IMR-90 (cell line): Measurements from ENCODE around the gene PAX9. TPM values are rescaled to one million over a fixed set of nuclear protein-coding genes. Genes with fewer than 3 reads are reported as not detected.

Experiments used
- ATAC-seq: fragments of 200-7000 bp; cut with Tn5 transposase; 2 replicates; pipeline ENCODE4 v1.9.1; 2020; ENCODE audit warnings: low read depth, mild to moderate bottlenecking, moderate library complexity
- BruUV-seq: library from RNA; stranded (reverse); fragments of 400-500 nt; replicated peaks from 2 replicates; lab custom pipeline; 2021; lab: Mats Ljungman, UMichigan
- CTCF ChIA-PET: fragments of 300-600 bp; formaldehyde crosslinking; extraction: SDS; loops from one replicate; lab custom pipeline; 2021; ENCODE audit warnings: antibody characterized with exemption; lab: Yijun Ruan, JAX
- POLR2A ChIA-PET: fragments of 300-600 bp; sonication (Branson Sonifier 250); formaldehyde crosslinking; loops from one replicate; lab custom pipeline; 2022; ENCODE audit warnings: antibody characterized with exemption; ENCODE audit not compliant: unreplicated experiment; lab: Charles Lee
- DNase-seq: peaks from one replicate; pipeline ENCODE4 v3.0.0; 2013
- H2AFZ ChIP-seq: replicated peaks from 2 replicates; pipeline ENCODE3; 2013; ENCODE audit warnings: low read length, mild to moderate bottlenecking; ENCODE audit not compliant: poor library complexity
- H2AK5ac ChIP-seq: 2 replicates; pipeline ENCODE4 v1.6.1; 2013; ENCODE audit warnings: low read depth, low read length, inconsistent platforms
- H2AK9ac ChIP-seq: replicated peaks from 2 replicates; pipeline ENCODE3; 2013; ENCODE audit warnings: mild to moderate bottlenecking, low read depth, low read length, moderate library complexity; ENCODE audit not compliant: poor library complexity
- H2BK120ac ChIP-seq: 2 replicates; pipeline ENCODE4 v1.6.1; 2013; ENCODE audit warnings: low read depth, low read length, inconsistent platforms
- H2BK15ac ChIP-seq: 3 replicates; pipeline ENCODE4 v1.6.1; 2013; ENCODE audit warnings: low read depth, low read length, inconsistent platforms
- H2BK20ac ChIP-seq: 2 replicates; pipeline ENCODE4 v1.6.1; 2013; ENCODE audit warnings: low read depth, mild to moderate bottlenecking, inconsistent platforms, low read length, moderate library complexity
- H2BK5ac ChIP-seq: 2 replicates; pipeline ENCODE4 v1.6.1; 2013; ENCODE audit warnings: mild to moderate bottlenecking, low read depth, low read length, inconsistent platforms; ENCODE audit not compliant: poor library complexity, severe bottlenecking
- H3K14ac ChIP-seq: replicated peaks from 2 replicates; pipeline ENCODE4 v1.6.1; 2013; ENCODE audit warnings: low read depth, low read length, inconsistent platforms
- H3K18ac ChIP-seq: 2 replicates; pipeline ENCODE4 v1.6.1; 2013; ENCODE audit warnings: low read depth, low read length, control low read depth
- H3K23ac ChIP-seq: 2 replicates; pipeline ENCODE4 v1.6.1; 2013; ENCODE audit warnings: low read depth, low read length, inconsistent platforms
- H3K27ac ChIP-seq: 2 replicates; pipeline ENCODE4 v1.5.1; 2013; ENCODE audit warnings: mild to moderate bottlenecking, control low read depth, low read length; ENCODE audit not compliant: insufficient read depth
- H3K27me3 ChIP-seq: 2 replicates; pipeline ENCODE4 v1.6.1; 2013; ENCODE audit warnings: low read length; ENCODE audit not compliant: control insufficient read depth, insufficient read depth
- H3K36me3 ChIP-seq: 2 replicates; pipeline ENCODE4 v1.6.1; 2013; ENCODE audit warnings: low read length, mixed read lengths; ENCODE audit not compliant: control insufficient read depth, insufficient read depth
- H3K4ac ChIP-seq: 2 replicates; pipeline ENCODE4 v1.6.1; 2013; ENCODE audit warnings: low read depth, low read length, inconsistent platforms
- H3K4me1 ChIP-seq: 2 replicates; pipeline ENCODE4 v1.6.1; 2013; ENCODE audit warnings: low read length, mixed read lengths; ENCODE audit not compliant: control insufficient read depth, insufficient read depth
- H3K4me2 ChIP-seq: 2 replicates; pipeline ENCODE4 v1.6.1; 2013; ENCODE audit warnings: low read depth, mild to moderate bottlenecking, control low read depth, low read length, moderate library complexity
- H3K4me3 ChIP-seq: 2 replicates; pipeline ENCODE4 v1.5.1; 2013; ENCODE audit warnings: low read depth, mild to moderate bottlenecking, control low read depth, low read length, moderate library complexity; ENCODE audit not compliant: insufficient read depth
- H3K56ac ChIP-seq: 2 replicates; pipeline ENCODE4 v1.6.1; 2013; ENCODE audit warnings: low read length, inconsistent platforms; ENCODE audit not compliant: insufficient read depth; ENCODE audit errors: extremely low read depth
- H3K79me1 ChIP-seq, 2 experiments: 2 replicates each; pipeline ENCODE4 v1.6.1; 2013; ENCODE audit warnings: low read length in 2 of 2, inconsistent platforms in 1 of 2, low read depth in 1 of 2
- H3K9ac ChIP-seq: 2 replicates; pipeline ENCODE4 v1.6.1; 2013; ENCODE audit warnings: low read depth, low read length, control low read depth
- H3K9me1 ChIP-seq: 2 replicates; pipeline ENCODE4 v1.6.1; 2013; ENCODE audit warnings: low read length, inconsistent platforms; ENCODE audit not compliant: insufficient read depth
- H3K9me3 ChIP-seq: 2 replicates; pipeline ENCODE4 v1.6.1; 2013; ENCODE audit warnings: low read length; ENCODE audit not compliant: control insufficient read depth, insufficient read depth
- H4K20me1 ChIP-seq: 2 replicates; pipeline ENCODE4 v1.6.1; 2013; ENCODE audit warnings: low read length, inconsistent platforms; ENCODE audit not compliant: insufficient read depth
- H4K5ac ChIP-seq: 2 replicates; pipeline ENCODE4 v1.6.1; 2013; ENCODE audit warnings: mild to moderate bottlenecking, low read depth, low read length, control low read depth
- H4K8ac ChIP-seq, 2 experiments: 2 replicates each; pipeline ENCODE4 v1.6.1; 2013; ENCODE audit warnings: low read depth in 2 of 2, low read length in 2 of 2, control low read depth in 1 of 2, inconsistent platforms in 1 of 2
- H4K91ac ChIP-seq: 2 replicates; pipeline ENCODE4 v1.6.1; 2013; ENCODE audit warnings: low read depth, low read length, inconsistent platforms; ENCODE audit not compliant: insufficient read depth
- CEBPB ChIP-seq: IDR thresholded peaks from 2 replicates; pipeline ENCODE4 v1.6.1; 2012; ENCODE audit warnings: low read depth, low read length, improper control_type of control experiment
- CHD1 ChIP-seq: IDR thresholded peaks from 2 replicates; pipeline ENCODE4 v1.6.1; 2012; ENCODE audit warnings: low read depth, low read length, improper control_type of control experiment
- FOS ChIP-seq: fragments of 150-350 bp; IDR thresholded peaks from 2 replicates; pipeline ENCODE4 v1.6.1; 2016; ENCODE audit warnings: low read depth, low read length
- MAFK ChIP-seq: IDR thresholded peaks from 2 replicates; pipeline ENCODE4 v1.6.1; 2012; ENCODE audit warnings: low read depth, low read length, improper control_type of control experiment
- MAZ ChIP-seq: IDR thresholded peaks from 2 replicates; pipeline ENCODE4 v1.6.1; 2012; ENCODE audit warnings: low read depth, mild to moderate bottlenecking, low read length, improper control_type of control experiment, moderate library complexity, borderline replicate concordance
- MXI1 ChIP-seq: IDR thresholded peaks from 2 replicates; pipeline ENCODE4 v1.6.1; 2012; ENCODE audit warnings: low read depth, mild to moderate bottlenecking, low read length, moderate library complexity, borderline replicate concordance
- NFE2L2 ChIP-seq: fragments of 150-350 bp; IDR thresholded peaks from 2 replicates; pipeline ENCODE4 v1.6.1; 2016; ENCODE audit warnings: low read depth, mild to moderate bottlenecking, low read length
- POLR2A ChIP-seq: IDR thresholded peaks from 2 replicates; pipeline ENCODE4 v1.6.1; 2012; ENCODE audit warnings: mild to moderate bottlenecking, low read depth, low read length
- RAD21 ChIP-seq: IDR thresholded peaks from 2 replicates; pipeline ENCODE4 v1.6.1; 2012; ENCODE audit warnings: low read length, improper control_type of control experiment
- RFX5 ChIP-seq: IDR thresholded peaks from 2 replicates; pipeline ENCODE4 v1.8.0; 2012; ENCODE audit warnings: low read depth, mild to moderate bottlenecking, low read length, moderate library complexity
- WGBS, 2 experiments: methylation state at CpG; one replicate each; pipeline versions ENCODE4 v1.1.5 to v1.1.7; 2013; ENCODE audit warnings: missing lambda C conversion rate in 2 of 2; ENCODE audit not compliant: insufficient read length in 1 of 2; ENCODE audit errors: extremely low coverage in 2 of 2; 5-methylcytosine and 5-hydroxymethylcytosine counted together
- dilution Hi-C: fragments of 300-500 bp; cut with HindIII; formaldehyde crosslinking; loops from one replicate; pipeline ENCODE4 v1.14.3; 2018; ENCODE audit warnings: low sequenced_read_pairs; ENCODE audit not compliant: unreplicated experiment
- in situ Hi-C: fragments of 300-500 bp; cut with MboI; formaldehyde crosslinking; loops from 3 replicates; pipeline ENCODE4 v1.14.3; 2019; ENCODE audit warnings: low sequenced_read_pairs, inconsistent platforms, mixed read lengths
- intact Hi-C: fragments of 100-400 bp; cut with micrococcal nuclease; formaldehyde crosslinking; loops from 2 replicates; pipeline ENCODE4 v1.10.0; 2022
- polyA plus RNA-seq, 3 experiments: library from polyadenylated mRNA; depleted of rRNA; stranded (reverse); fragments of >200 nt; gene quantifications; 2 replicates each; pipeline ENCODE4 v1.2.3, GENCODE V29; 2012; ENCODE audit warnings: low replicate concordance in 1 of 3
- total RNA-seq: library from RNA; depleted of rRNA; stranded (reverse); fragments of >200 nt; gene quantifications from 2 replicates; pipeline ENCODE4 v1.2.3, GENCODE V29; 2012
- TF ChIP-seq, protein P1 (sequence below): fragments of 150-350 bp; IDR thresholded peaks from 2 replicates; pipeline ENCODE4 v1.6.1; 2016; ENCODE audit warnings: low read depth, mild to moderate bottlenecking, low read length, moderate library complexity, borderline replicate concordance
- TF ChIP-seq, protein P2 (sequence below): fragments of 150-350 bp; IDR thresholded peaks from 2 replicates; pipeline ENCODE4 v1.6.1; 2017; ENCODE audit warnings: mild to moderate bottlenecking, antibody characterized with exemption, low read length, low read depth

Gene PAX9
- total and polyA plus RNA-seq, 2 of the 4 experiments (the other 2 are of a cell fraction) = not detected

DNA sequence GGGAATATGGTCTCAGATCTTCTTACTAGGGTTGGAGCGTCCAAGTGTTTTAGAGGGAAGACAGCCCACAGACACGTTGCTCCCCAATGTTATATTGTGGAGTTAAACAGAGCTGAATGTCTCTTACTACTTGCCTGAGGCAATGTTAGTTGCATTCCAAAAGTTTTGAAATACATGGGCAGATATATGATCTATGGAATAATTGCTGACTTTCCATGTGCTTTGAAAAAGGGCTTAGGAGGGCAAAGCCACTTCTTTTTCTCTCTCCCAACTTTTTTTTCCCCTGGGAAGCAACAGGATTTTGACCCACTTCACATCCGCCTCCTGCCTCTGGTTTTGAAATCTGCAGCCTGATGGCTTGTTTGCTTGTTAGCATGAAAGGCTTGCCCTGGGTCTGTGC is 33.7 kb upstream of the PAX9 start:
- no peaks in the 10 kb centered on the region for H3K36me3 ChIP-seq
- no peak overlapping the region for H3K56ac ChIP-seq
- H2AK5ac ChIP-seq = no peak overlapping the region
- no peak overlapping the region for H3K23ac ChIP-seq
- in situ Hi-C loops (no loop called here), intact Hi-C loops (no loop called here), dilution Hi-C loops (no loop called here)
- no peaks in the 10 kb centered on the region for H3K27me3 ChIP-seq
- H2AFZ ChIP-seq = no peak overlapping the region
- no peak overlapping the region for H2BK20ac ChIP-seq
- H2BK15ac ChIP-seq = no peak overlapping the region
- no peak overlapping the region for H4K8ac ChIP-seq
- no peaks in the 10 kb centered on the region for H4K20me1 ChIP-seq
- no peak overlapping the region for H3K4me3 ChIP-seq
- no TSS peak for BruUV-seq
- H3K9ac ChIP-seq = no peak overlapping the region
- H3K9me1 ChIP-seq = no peaks in the 10 kb centered on the region
- WGBS, 2 experiments = 50% methylated on average over 1 of the region's 3 CpGs; no CpG with 5 or more reads in 1 of the 2 experiments
- H4K91ac ChIP-seq = no peak overlapping the region
- no peak overlapping the region for H3K4me2 ChIP-seq
- H3K4ac ChIP-seq = no peak overlapping the region
- no peak overlapping the region for H2BK5ac ChIP-seq
- H3K18ac ChIP-seq = no peak overlapping the region
- ATAC-seq (no peak), DNase-seq (no peak)
- no peak overlapping the region for H3K27ac ChIP-seq
- H3K4me1 ChIP-seq = no peaks in the 10 kb centered on the region
- ChIA-PET POLR2A (no interaction called here), CTCF (interaction anchor here (0.5 kb wide), 1 partner anchor 527 kb away, joined by 3 read pairs; no protein-coding TSS in a partner anchor)
- TF ChIP-seq CHD1 (no peak), CEBPB (no peak), RAD21 (no peak), POLR2A (no peak), MXI1 (no peak), MAZ (no peak), NFE2L2 (no peak), FOS (no peak), RFX5 (no peak), MAFK (no peak)
- TF ChIP-seq, protein P1, sequence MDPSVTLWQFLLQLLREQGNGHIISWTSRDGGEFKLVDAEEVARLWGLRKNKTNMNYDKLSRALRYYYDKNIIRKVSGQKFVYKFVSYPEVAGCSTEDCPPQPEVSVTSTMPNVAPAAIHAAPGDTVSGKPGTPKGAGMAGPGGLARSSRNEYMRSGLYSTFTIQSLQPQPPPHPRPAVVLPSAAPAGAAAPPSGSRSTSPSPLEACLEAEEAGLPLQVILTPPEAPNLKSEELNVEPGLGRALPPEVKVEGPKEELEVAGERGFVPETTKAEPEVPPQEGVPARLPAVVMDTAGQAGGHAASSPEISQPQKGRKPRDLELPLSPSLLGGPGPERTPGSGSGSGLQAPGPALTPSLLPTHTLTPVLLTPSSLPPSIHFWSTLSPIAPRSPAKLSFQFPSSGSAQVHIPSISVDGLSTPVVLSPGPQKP = no peak
- TF ChIP-seq, protein P2, sequence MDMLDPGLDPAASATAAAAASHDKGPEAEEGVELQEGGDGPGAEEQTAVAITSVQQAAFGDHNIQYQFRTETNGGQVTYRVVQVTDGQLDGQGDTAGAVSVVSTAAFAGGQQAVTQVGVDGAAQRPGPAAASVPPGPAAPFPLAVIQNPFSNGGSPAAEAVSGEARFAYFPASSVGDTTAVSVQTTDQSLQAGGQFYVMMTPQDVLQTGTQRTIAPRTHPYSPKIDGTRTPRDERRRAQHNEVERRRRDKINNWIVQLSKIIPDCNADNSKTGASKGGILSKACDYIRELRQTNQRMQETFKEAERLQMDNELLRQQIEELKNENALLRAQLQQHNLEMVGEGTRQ = no peak
- no peak overlapping the region for H2AK9ac ChIP-seq
- no peaks in the 10 kb centered on the region for H3K9me3 ChIP-seq
- no peak overlapping the region for H4K5ac ChIP-seq
- H2BK120ac ChIP-seq = no peak overlapping the region
- H3K79me1 ChIP-seq = no peaks in the 10 kb centered on the region
- no peak overlapping the region for H3K14ac ChIP-seq
